NCI-H82 treated with DMSO at 0.1 percent for 48 hours (cell line): ENCODE results near the gene ORAI2.
"Not testable (repeated sequence)": the region's sequence is repeated elsewhere in the genome, so short reads cannot be mapped to it uniquely, and the experiment has no call there.

Experiments
- DNase-seq: peaks from one replicate; lab custom pipeline; 2025; ENCODE audit not compliant: unreplicated experiment; lab: John Stamatoyannopoulos, UW

The ORAI2 gene

GRCh38 chr7:102433219-102434038 is at the start of gene ORAI2:
Gene ORAI2 (plus strand): TSS chr7:102433575. CDS start chr7:102438957, 5,382 bp downstream.
- no peak for DNase-seq

DNA sequence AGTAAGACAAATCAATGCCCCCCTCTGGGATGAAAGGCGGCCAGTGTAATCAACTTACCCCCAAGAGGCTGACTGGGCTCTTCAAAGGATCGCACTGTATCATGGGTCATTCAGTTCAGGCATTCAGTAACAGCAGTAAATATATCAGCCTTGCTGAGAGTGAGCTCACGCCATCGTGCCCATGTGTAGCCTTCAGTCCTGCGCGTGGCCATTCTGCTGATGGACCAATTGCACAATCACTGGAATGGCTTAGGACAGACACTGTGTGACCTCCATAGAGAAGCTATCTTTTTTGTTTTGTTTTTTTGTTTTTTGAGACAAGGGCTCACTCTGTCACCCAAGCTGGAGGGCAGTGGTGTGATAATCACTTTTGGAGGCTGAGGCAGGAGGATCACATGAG is 46.3 kb upstream of the ORAI2 start:
- no peak for DNase-seq

DNA sequence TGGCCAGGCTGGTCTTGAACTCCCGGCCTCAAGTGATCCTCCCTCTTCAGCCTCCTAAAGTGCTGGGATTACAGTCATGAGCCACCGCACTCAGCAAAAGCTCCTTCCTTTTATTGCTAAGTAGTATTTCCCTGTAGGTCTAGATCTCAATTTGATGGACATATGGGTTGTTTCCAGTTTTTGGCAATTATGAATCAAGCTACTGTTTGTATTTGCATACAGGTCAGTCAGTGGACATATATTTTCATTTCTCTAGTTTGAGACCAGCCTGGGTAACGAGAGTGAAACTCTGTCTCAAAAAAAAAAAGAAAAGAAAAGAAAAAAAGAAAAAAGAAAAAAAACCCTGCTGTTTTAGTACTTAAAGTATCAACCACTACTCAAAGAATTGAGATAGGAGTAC is 43.6 kb upstream of the ORAI2 start:
- no peak for DNase-seq

GRCh38 chr7:102390697-102391484 is 42.5 kb upstream of the ORAI2 start:
- DNase-seq = peak; percentile 59

- no peak for DNase-seq
These were observed 41.0 kb upstream of the ORAI2 start for GRCh38 chr7:102392330-102392729.

DNA sequence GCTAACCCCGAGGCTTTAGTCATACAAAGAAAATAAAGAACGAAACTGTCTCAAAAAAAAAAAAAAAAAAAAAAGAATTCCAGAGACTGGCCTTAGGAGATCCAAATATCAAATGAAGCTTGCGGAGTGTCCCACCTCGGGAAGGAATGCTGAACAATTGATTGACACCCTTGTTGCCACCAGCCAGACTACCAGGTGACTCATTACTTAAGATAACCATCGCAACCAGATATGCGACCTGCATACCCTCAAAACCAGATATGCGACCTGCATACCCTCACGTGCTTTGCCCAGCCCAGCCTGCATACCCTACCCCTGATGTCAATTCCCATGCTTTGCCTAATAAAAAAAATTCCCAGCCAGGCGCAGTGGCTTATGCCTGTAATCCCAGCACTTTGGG is 39.9 kb upstream of the ORAI2 start:
- DNase-seq = no peak

DNA sequence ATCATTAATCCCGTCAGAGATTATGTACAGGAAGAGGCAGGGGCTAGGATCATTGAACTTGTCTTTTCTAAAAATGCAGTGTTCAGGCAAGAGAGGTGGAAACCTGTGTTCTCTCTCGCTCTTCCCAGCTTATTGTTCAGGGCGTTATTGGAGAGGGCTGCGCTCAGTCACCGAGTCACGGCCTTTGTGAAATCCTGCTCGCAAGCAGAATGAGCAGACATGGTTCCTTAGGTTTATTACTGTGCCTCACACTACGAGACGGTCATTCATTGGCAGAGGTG is 37.8 kb upstream of the ORAI2 start:
- no peak for DNase-seq

- DNase-seq = peak; percentile 74
These were observed 37.3 kb upstream of the ORAI2 start, which contains the start of gene PRKRIP1 for GRCh38 chr7:102395873-102396709. Gene PRKRIP1 (plus strand): TSS chr7:102396363. CDS start chr7:102396412, 49 bp downstream.

DNA sequence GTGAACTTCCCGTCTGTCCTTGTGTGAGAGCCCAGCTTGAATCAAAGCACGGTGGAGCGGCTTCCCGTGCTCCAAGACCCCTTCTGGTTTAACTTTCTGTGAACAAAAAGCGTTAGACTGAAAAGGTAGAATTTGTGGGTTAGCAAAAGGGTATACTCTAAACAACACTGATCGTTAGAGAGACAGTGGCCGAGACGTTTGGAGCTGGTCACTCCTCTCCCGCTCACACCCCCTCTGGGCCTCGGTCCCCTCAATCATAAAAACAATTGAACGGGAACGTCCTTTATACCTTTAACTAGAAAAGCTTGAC is 36.7 kb upstream of the ORAI2 start:
- no peak for DNase-seq

DNA sequence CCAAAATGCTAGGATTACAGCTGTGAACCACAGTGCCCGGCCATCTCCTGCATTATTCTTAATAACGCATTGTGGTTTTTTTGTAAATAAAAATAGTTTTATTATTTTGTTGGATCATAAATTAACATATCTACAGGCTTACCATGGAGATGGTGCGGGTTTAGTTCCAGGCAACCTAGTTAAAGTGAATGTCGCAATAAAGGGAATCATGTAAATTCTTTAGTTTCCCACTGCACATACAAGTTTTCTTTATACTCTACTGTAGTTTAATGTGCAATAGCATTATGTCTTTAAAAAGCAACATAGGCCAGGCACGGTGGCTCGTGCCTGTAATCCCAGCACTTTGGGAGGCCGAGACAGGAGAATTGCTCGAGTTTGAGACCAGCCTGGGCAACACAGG is 34.8 kb upstream of the ORAI2 start:
- no peak for DNase-seq

DNA sequence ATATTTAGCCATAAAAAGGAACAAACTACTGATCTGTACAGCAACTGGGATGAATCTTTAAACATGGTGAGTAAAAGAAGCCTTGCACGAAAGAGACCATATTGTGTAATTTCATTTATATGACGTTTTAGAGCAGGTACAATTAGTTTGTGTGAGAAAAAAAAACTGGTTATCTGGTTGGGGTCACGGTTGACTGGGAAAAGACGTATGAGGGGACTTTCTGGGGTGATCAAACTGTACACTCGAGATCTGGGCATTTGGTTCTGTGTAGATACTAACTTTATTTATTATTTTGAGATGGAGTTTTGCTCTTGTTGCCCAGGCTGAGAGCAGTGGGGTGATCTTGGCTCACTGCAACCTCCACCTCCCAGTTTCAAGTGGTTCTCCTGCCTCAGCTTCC is 33.0 kb upstream of the ORAI2 start:
- no peak for DNase-seq

- no peak for DNase-seq
These were observed 29.8 kb upstream of the ORAI2 start for GRCh38 chr7:102403563-102403962.

GRCh38 chr7:102404005-102404861 is 29.1 kb upstream of the ORAI2 start:
- DNase-seq = peak; percentile 34

GRCh38 chr7:102404862-102405188 is 28.6 kb upstream of the ORAI2 start:
- DNase-seq = not testable (repeated sequence)

GRCh38 chr7:102407910-102408309 is 25.5 kb upstream of the ORAI2 start:
- DNase-seq = no peak

DNA sequence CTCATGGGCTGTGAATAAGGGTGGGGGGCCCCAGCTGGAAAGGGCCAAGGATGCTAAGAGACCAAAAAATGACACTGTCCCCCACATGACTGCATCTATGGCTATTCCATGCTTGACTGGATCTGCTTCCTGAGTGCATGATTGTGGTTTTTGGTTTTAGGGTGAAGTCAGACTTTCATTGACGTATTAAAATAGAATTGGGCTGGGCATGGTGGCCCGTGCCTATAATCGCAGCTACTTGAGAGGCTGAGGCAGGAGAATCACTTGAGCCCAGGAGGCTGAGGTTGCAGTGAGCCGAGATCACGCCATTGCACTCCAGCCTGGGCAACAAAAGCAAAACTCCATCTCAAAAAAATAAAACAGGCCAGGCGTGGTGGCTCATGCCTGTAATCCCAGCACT is 24.8 kb upstream of the ORAI2 start:
- DNase-seq = not testable (repeated sequence)

DNA sequence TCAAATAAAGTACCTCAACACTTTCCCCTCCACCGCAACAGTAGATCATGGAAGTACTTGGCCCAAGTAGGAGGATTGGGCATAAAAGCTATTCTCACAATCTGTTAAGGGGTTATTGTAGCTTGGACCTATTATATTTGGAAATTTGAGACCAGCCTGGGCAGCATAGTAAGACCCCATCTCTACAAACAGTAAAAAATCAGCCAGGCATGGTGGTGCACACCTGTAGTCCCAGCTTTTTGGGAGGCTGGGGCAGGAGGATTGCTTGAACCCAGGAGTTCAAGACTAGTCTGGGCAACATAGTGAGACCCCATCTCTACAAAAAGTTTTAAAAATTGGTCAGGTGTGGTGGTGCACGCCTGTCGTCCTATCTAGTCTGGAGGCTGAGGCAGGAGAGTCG is 24.0 kb upstream of the ORAI2 start:
- DNase-seq = no peak

- DNase-seq = no peak
These were observed 23.3 kb upstream of the ORAI2 start for GRCh38 chr7:102410123-102410522.

- no peak for DNase-seq
These were observed 22.5 kb upstream of the ORAI2 start for GRCh38 chr7:102410918-102411317.

DNA sequence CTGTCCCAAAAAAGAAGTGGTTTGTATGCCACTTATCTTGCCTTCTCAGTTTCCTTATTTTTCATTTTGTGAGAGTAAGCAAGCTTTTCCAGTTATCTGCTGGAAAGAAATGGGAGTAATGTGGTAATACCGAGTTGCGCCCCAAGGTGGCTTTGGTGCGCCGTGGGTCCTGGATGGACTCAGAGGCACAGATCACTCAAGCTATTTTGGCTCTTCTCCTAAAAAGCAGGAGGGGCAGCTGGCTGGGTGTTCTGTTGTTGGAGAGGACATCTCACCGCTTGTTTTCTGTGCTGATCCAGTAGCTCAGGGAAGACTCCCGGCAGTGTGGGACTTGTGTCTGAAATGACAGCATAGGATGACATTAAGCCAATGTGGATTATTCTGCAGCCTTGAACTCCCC is 20.8 kb upstream of the ORAI2 start:
- no peak for DNase-seq

GRCh38 chr7:102413091-102413490 is 20.3 kb upstream of the ORAI2 start:
- no peak for DNase-seq
